ENCODE results near the gene ENOX1.

Gene ENOX1

GRCh38 chr13:43238341-43239083 is 548.3 kb downstream of the ENOX1 start:
- Histone ChIP-seq H3K9me3 (ENCODE audit: insufficient read depth, low read length, severe bottlenecking) (no peaks in the 10 kb centered on the region), H3K79me2 (ENCODE audit: insufficient read depth, low read length) (no peaks in the 10 kb centered on the region), H3K9ac (ENCODE audit: low read depth, low read length) (no peak overlapping the region), H3K4me3 (ENCODE audit: low read depth in 1 of 2, low read length in 2 of 2) (no peak overlapping the region), H2AFZ (ENCODE audit: low read depth, low read length) (no peak overlapping the region), H3K4me2 (ENCODE audit: insufficient read depth, low read length) (no peak overlapping the region), H3K36me3 (ENCODE audit: insufficient read depth, low read length) (no peaks in the 10 kb centered on the region), H4K20me1 (ENCODE audit: insufficient read depth, low read length) (no peaks in the 10 kb centered on the region), H3K27ac (ENCODE audit: low read length) (no peak overlapping the region), H3K27me3 (ENCODE audit: insufficient read depth, low read length, poor library complexity) (no peaks in the 10 kb centered on the region), H3K4me1 (ENCODE audit: insufficient read depth, low read length) (no peaks in the 10 kb centered on the region)
- TF ChIP-seq CTCF (IDR thresholded peaks at IDR 0.05; ENCODE audit: borderline replicate concordance, extremely low read depth, low read length, poor library complexity, severe bottlenecking), result no peak
- TF ChIP-seq EZH2 (IDR thresholded peaks at IDR 0.05; ENCODE audit: borderline replicate concordance, low read depth, low read length, severe bottlenecking), result no peak
- DNase-seq, result no peak
- ATAC-seq (ENCODE audit: insufficient read depth, low read depth), result no peak

GRCh38 chr13:43237616-43238015 is 549.2 kb downstream of the ENOX1 start:
- no peak overlapping the region for H2AFZ ChIP-seq (ENCODE audit: low read depth, low read length)
- H3K79me2 ChIP-seq (ENCODE audit: insufficient read depth, low read length), result no peaks in the 10 kb centered on the region
- no peak overlapping the region for H3K27ac ChIP-seq (ENCODE audit: low read length)
- no peak overlapping the region for H3K4me3 ChIP-seq (ENCODE audit: low read depth in 1 of 2, low read length in 2 of 2)
- ATAC-seq (ENCODE audit: insufficient read depth, low read depth), result no peak
- no peaks in the 10 kb centered on the region for H3K9me3 ChIP-seq (ENCODE audit: insufficient read depth, low read length, severe bottlenecking)
- H4K20me1 ChIP-seq (ENCODE audit: insufficient read depth, low read length), result no peaks in the 10 kb centered on the region
- no peak overlapping the region for H3K9ac ChIP-seq (ENCODE audit: low read depth, low read length)
- no peak overlapping the region for H3K4me2 ChIP-seq (ENCODE audit: insufficient read depth, low read length)
- H3K27me3 ChIP-seq (ENCODE audit: insufficient read depth, low read length, poor library complexity), result no peaks in the 10 kb centered on the region
- TF ChIP-seq EZH2 (IDR thresholded peaks at IDR 0.05; ENCODE audit: borderline replicate concordance, low read depth, low read length, severe bottlenecking), result no peak
- no peak for TF ChIP-seq CTCF (IDR thresholded peaks at IDR 0.05; ENCODE audit: borderline replicate concordance, extremely low read depth, low read length, poor library complexity, severe bottlenecking)
- no peaks in the 10 kb centered on the region for H3K36me3 ChIP-seq (ENCODE audit: insufficient read depth, low read length)
- no peaks in the 10 kb centered on the region for H3K4me1 ChIP-seq (ENCODE audit: insufficient read depth, low read length)
- DNase-seq, result no peak

DNA sequence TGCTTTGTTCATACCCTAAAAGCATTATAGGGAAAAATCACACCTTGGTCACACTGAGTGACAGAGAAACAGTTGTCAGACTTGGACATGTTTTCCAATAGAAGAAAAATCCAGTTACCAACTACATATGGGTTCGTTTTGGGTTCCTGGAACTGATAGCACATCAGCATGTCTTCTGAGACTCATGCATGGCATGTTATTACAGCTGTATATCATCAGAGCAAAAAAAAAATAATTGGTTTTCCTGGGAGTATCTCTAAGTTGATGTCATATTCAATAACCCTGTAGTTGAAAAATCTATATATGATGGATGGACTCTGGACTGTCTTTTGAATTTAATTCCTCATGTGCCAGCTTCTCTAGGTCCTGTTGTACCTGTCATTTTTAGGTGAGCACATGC is 551.7 kb downstream of the ENOX1 start:
- H3K27ac ChIP-seq (ENCODE audit: low read length), result no peak overlapping the region
- H3K36me3 ChIP-seq (ENCODE audit: insufficient read depth, low read length), result no peaks in the 10 kb centered on the region
- no peaks in the 10 kb centered on the region for H4K20me1 ChIP-seq (ENCODE audit: insufficient read depth, low read length)
- no peaks in the 10 kb centered on the region for H3K27me3 ChIP-seq (ENCODE audit: insufficient read depth, low read length, poor library complexity)
- no peak for ATAC-seq (ENCODE audit: insufficient read depth, low read depth)
- H3K4me3 ChIP-seq (ENCODE audit: low read depth in 1 of 2, low read length in 2 of 2), result no peak overlapping the region
- H3K9ac ChIP-seq (ENCODE audit: low read depth, low read length), result no peak overlapping the region
- H3K4me1 ChIP-seq (ENCODE audit: insufficient read depth, low read length), result no peaks in the 10 kb centered on the region
- H2AFZ ChIP-seq (ENCODE audit: low read depth, low read length), result no peak overlapping the region
- H3K9me3 ChIP-seq (ENCODE audit: insufficient read depth, low read length, severe bottlenecking), result no peaks in the 10 kb centered on the region
- H3K79me2 ChIP-seq (ENCODE audit: insufficient read depth, low read length), result no peaks in the 10 kb centered on the region
- no peak for DNase-seq
- H3K4me2 ChIP-seq (ENCODE audit: insufficient read depth, low read length), result no peak overlapping the region
- no peak for TF ChIP-seq CTCF (IDR thresholded peaks at IDR 0.05; ENCODE audit: borderline replicate concordance, extremely low read depth, low read length, poor library complexity, severe bottlenecking)
- TF ChIP-seq EZH2 (IDR thresholded peaks at IDR 0.05; ENCODE audit: borderline replicate concordance, low read depth, low read length, severe bottlenecking), result no peak
